HG02763 (cell line): ENCODE measurements around the gene CEND1.
A peak's percentile ranks its signal among the peaks of the same experiment; 100 is the strongest.

Experiments used
- ATAC-seq: cut with Tn5 transposase; IDR thresholded peaks from one replicate; pipeline ENCODE4 v1.9.1; 2021; ENCODE audit warnings: mild to moderate bottlenecking, moderate library complexity; ENCODE audit not compliant: unreplicated experiment

CEND1 gene

DNA sequence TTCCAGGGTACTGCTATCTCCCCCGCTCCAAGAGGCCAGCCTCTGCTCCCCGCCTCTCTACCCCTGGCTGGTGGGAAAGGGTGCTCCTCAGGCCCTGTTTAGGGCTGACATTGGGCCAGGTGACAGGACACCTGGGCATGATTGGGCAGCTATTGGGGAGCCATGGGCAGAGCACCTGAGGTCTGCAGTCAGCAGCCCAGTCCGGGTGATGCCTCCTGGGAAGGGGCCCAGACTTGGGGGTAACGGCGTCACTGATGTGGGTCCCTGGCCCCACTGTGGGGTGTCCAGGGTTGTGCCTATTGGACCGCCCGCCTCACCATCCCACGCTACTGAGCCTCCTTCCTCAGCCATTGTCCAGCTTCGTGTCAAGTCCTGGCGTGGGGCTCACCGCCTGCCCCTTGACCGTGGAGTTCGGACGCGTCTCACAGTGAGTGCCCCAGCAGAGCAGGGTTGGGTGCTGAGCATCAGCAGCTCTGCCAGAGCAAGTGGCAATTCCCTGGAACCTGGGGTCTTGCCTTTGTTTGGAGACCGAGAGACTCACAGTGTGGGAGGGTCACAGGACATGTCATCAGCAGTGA, 9.8 kb downstream of the CEND1 start:
- ATAC-seq: no peak

DNA sequence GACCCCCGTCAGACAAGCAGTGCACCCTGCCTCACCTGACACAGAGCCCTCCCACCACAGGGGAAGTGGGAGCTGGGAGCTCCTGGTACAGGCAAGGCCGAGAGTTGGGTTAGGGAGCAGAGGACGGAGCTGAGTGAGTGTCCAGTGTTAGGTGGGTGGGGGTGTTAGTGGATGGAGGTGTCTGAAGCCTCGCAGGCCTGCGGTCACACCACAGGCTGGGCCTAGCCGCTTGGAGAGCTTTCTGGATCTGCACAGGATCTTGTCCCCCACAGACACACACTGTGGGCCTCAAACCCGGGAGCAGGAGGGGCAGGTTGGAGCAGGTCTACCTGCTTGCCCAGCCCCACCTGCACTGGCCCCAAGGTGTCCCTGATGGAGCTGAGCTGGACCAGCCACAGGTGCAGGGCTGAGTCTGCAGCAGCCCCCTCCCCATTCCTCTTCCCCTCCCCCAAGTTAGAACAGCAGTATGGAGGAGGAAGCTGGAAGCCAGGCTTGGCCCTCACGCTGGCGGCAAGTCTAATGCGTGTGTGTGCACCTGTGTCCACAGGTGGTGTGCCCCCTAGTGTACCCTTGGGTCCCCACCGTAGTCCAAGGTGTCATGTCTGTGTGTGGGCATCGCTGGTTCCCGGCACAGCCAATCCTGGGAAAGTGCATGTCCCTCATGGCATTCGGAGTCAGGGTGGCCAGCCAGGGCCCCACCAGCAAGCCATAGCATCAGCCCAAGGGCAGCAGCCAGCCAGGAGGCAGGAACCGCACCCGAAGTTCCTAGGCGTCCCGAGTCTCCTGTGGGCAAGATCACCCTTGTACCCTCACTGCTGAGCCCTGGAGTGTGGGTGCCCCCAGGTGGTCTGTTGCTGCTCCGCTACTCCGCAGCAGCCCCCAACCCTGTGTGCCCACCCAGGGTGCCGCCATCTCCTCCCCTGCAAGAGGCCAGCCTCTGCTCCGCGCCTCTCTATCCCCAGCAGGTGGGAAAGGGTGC, 10.6 kb downstream of the CEND1 start:
- no peak for ATAC-seq

DNA sequence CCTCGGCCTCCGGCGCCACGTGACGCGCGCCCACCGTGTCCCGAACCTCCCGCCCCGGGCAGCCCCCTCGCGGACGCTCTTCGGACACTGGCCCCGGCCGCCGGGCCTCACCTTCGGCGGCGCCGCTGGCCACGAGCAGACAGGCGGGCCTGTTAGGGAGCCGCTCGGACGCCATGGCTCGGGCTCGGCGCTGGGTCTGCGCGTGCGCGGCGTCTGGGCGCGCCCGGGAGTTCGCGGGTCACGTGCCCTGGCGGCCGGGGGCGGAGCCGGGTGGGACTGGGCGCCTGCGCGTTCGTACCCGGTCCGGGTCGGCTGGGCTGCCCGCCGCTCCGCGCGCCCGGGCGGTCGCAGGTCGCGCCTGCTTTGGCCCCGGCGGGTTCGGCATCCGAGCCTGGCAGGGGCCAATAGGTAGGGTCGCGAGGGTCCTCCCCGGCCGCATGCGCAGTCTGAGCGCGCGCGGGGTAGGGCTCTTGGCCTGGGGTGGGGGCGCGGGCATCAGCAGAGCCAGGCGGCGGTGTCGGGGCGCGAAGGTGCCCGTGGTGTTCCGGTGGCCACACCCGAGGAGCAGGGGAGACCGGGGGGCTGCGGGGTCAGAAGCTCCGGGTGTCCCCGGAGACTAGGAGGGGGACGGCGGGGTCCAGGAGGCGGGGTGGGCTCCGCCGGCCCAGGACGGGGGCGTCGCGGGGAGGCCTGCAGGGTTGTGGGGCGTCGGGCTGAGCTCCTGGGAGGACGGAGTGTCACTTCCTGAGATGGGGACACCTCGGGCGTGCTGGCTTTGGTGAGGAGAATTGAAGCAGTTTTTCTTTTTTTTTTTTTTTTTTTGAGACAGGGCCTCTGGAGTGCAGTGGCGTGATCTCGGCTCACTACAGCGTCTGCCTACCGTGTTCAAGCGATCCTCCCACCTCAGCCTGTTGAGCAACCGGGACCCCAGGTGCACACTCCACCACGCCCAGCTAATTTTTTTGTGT, 12.3 kb downstream of the CEND1 start, which contains the start of gene GATD1:
Gene GATD1 (minus strand): TSS at position 200 of the 968 bp plus-strand sequence. CDS start 25 bp downstream, at position 175.
- ATAC-seq: peak; percentile 79

DNA sequence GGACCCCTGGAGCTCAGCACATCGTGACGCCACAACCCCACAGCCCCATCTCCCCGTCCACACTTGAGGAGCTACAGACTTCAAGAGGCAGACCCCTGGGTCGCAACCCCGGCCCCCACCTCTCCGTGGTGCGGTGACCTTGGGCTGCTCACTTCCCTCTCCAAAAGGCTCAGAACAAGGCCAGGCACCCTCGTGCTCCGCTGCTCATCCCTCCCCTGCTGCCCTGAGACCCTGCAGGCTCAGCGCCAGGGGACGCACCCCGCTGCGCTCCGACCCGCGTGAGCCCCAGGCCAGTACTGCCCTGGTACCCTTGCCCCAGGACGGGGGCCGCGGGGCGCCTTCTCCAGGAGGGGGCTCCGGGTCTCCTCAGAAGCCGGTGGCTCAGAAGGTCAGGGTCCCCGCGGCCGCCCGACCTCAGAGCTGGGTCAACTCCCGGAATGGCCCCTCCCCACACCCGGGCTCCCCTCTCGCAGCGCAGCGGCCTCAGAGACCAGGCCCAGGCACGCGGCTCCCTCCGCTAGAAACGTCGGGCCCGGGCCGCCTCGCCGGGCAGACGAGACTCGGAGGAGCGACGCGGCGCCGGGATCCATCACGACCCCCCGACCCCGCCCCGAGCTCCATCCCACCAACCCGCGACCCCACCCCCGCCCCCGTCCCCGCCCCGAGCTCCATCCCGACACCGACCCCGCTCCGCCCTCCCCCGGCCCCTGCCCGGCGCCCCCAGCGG, 13.2 kb downstream of the CEND1 start:
- ATAC-seq: peak; percentile 31

DNA sequence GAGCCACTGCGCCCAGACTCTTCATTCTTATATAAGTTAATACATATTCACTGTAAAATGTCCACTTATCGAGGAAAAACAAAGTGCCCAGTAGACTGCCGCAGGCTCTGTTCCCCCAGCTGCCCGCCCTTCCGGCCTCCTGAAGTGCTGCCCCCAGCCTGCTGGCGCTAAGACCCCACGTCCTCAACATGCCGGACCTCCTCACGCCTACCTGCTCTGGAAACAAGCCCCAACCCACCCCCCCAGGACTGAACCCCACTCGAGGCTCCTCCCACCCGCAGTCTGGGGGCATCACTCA, 13.7 kb downstream of the CEND1 start:
- ATAC-seq: no peak

DNA sequence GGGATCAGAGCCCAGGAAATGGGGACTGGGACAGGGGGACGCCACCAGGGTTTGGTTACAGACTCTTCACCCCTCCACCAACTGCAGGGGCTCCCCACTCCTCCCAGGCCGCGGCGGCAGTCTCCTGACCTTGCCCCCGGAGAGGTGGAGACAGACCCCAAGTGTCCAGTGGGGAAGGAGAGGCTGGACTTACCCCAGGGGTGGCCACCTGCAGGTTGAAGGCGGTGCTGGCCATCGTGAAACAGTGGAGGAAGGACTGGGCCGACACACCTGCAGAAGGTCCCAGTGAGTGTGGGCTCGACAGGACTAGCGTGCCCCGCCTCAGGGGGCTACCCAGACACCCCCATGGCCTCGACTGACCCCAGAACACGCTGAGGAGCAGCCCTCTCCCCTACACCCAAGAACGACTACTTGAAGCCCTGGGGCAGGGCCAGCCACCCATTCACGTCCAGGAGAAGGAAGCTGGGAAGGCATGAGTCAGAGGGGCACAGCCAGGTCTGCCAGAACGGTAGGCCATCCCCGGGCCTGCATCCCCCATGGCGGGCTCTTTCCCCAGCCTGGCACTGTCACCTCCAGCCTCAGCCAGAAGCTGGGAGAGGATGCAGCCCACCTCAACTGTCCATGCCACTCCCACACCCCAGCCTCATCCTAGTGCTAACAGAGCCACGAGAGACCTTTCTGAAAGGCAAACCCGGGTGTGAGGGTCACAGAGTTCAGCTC, 14.9 kb downstream of the CEND1 start:
- no peak for ATAC-seq

DNA sequence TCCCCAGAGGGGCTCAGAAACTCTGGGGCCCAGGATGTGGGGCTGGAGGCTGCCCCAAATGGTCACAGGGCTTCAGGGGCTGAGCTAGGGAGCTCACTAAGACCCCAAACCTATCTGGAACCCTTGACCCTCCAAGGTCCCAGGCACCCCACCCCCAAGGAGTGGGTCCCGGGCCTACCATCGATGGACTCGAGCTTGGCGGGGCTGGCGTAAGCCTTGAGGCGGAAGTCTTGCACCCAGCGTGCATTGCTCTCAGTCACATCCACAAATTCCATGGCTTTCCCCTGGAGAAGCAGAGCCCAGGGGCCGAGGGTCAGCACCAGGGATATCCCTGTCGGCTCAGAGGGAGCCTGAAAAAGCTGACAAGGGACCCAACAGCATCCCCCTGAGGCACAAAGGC, 16.1 kb downstream of the CEND1 start:
- no peak for ATAC-seq

DNA sequence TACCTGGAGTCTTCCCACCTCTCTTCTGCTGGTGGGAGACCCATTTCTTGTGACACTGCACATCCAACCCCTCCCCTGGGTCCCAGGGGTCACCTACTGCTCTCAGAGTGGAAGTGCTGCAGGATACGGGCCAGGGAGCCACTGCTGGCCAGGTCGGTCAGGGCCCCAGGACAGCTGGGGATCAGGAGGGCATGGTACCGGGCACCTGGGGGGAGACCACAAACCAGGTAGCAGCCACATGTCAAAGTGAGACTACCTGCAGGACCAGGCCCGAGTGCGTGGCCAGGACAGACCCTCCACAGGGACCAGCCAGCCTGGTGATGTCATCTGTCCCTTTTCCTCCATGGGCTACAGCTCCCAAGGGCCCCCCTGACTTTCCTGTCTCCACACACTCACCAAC, 16.5 kb downstream of the CEND1 start:
- ATAC-seq: no peak

DNA sequence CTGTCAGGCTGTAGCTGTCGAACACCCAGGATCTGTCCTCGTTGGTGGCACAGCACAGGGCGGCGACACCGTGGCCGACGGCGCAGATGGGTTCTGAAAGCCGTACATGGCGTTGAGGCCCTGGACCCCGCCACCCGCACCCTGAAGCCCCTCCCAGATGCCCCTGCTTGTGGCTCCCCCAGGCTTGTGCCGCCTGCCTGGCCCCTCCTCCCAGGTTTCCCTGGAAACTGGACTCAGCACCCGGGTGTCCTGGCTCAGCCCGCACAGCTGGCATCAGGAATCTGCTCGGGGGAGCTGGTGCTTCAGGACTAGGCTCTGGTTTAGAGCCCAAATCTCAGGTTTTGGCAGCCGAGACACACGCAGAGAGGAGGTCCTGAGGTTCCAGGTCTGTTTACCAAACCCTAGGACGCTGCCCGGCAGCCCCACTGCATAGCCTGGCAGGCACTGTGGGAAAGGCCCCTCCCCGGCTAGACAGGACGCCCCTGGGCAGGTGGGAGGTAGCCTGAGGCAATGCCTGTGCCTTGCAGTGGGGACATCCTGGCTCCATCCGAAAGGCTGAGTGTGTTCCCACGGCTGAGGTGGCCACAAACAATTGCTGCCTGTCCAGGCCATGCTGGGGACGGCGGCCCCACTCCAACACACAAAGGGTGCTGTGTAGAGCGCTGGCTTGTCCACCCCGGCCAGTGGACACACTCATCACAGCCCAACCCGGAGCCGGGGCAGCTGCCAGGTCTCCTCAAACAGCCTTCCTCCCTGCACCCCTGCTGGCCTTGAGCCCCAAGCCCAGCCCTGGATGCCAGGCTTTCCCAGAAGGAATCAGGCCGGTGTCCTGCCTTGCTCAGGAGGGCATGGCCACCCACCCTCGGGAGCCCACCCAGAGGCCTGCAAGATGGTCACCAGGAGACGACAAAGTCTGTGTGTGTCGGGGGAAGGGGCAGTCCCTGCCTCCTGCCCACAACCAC, 17.2 kb downstream of the CEND1 start:
- ATAC-seq: no peak

DNA sequence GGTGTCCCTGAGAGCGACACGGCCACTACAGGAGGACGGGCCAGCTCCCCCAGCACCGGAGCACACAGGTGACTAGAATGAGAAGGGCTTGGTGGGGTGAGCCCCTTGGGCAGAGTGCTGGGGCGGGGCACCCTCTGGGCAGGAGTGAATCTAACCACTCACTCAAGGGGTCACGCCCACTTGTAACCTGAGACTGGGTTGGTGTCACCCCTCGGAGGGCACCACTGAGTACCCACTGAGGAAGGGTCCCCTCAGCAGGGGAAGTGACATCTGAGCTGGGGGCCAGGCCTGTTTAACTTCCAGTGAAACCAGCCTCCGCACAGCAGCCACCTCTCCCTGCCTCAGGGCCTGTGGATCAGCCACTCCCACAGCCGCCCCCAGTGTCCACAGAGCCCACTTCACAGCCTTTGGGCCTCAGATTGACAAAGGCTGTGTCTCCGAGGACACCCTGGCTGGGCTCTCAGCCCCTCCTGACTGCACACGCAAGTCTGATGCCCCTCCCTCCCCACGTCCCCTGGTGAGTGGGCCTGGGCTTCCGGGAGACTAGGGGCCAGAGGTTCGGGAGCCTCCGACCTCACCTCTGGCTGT, 18.2 kb downstream of the CEND1 start:
- ATAC-seq: no peak

DNA sequence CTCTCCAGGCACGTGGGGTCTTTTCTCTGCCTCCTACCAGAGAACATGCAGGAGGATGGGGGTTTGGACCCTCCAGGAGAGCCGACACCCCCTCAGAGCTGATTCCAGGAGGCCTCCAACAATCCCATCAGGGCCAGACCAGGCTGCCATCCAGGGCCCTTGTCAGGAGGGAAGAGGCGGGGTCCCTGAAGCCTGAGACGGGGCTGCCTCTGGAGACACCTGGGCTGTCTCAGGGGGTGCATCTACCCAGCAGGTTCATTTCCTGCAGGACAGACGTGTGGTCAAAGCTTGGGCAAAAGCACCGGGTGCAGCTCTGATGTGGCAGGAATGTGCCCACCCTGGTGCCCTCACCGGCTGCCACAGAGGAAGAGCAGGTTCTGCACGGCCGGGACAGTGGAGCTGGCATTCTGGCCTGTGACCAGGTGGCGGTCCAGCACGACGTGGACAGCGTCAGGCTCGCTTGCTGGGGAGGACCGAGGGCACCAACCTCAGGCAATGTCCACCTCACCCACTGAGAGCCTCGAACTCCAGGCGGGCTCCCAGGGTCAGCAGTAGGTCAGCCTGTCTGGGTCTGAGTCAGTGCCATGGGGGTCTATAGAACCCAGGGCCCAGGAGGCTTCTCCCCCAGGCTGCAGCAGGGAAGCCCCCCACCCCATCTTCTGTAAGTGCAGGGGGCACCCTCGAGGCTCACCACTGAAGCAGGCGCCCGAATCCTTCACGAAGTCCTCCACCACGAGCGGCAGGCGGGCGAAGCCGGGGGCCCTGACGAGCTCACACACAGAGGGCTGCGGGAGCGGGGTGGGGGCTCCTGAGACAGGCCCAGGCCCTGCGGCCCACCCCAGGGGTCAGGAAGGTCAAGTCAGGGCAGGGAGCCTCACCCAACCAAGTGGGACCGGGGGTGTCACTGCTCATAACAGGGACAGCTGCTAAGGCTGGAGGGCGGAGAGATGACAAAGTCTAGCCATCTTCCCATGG, 19.0 kb downstream of the CEND1 start:
- ATAC-seq: no peak

DNA sequence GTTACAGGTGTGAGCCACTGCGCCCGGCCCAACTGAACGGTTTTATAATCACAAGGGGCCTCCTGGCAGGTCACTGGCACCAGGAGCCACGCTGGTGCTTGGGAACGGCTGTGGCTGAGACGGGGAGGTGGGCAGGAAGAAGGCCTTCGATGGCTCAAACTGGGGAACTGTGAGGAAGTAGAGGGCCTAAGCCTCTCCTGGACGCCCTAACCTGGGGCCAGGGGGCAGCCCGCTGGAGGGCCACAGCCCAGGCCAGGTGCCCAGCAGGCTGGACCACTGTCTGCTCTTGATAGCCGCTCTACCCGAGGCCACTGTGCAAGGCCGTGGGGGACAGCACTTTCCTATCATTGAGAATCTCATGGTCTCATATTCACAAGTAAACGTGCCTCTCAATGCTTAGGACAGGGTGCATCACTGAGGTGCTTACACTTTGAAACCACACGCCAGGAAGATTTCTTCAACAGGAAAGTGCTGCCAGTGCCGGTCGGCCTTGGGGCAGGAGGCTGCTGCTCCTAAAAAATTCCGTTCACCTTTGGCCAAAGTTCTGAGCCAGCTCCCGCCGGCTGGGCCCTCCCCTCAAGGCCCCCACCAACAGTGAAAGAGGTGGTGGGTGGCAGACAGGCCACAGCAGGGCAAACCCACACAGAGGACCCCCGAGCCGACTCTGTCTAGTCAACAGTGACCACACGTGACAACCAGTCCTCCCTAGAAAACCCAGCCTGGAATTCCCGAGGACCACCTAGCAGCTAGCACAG, 19.8 kb downstream of the CEND1 start:
- ATAC-seq: no peak

DNA sequence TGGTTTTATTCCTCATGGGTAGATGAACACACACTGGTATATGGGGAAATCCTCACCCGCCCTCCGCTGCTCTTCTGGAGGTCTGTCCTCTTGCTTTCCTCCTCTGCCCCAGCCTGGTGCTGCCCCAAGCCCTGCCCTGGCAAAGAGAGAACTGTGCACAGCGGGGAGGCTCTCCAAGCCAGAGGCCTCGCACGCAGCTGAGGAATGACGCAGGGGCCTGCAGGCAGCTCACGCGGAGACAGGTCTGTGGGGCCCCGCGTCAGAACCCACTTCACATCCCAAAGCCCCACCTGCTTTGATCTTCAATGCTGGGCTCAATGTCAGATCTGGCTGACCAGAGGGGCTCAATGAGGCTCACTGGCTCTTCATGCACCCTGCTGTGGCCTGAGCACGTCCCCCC, 22.7 kb downstream of the CEND1 start:
- ATAC-seq: no peak

DNA sequence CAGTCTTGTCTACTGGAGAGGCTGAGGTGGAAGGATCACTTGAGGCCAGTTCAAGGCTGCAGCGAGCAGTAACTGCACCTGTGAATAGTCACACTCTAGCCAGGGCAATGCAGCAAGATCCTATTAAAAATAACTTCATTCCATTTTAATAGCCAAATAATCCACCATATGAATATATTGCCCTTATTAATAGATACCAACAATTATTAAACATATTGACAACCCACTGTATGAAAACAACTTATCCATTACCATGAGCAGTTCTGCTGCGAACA, 23.0 kb downstream of the CEND1 start:
- no peak for ATAC-seq

DNA sequence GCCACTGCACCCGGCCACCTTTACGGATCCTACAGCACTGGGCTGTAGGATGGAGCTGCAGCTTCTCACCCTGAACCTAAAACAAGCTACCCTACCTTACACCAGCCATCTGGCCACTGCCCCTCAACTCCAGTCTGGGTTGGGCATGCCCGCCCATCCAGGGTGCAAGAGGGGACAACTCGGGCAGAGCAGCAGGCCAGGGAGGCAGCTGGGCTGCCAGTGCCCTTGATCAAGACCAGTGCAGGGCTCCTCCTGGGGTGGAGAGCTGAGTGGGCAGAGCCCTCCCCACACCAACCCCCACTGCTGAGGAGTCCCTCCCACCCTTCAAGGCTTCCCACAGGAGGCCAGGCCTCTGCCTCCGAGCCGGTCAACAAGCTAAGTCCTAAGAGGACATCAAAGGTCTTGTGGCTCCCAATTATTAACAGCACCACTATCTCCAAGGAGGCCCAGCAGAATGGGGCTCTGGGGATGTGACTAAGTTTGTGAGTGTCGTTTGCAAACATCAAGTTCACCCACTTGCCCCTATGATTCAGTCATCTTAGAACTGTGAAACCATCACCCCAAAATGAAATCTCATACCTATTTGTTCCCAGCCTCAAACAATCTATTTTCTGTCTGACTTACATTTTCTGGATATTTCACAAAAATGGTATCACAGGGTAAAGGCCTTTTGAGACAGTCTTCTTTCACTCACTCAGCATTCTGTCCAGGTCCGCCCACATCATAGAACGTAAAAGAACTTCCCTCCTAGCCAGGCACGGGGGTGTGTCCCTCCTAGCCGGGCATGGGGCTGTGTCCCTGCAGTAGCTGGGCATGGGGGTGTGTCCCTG, 23.6 kb downstream of the CEND1 start:
- ATAC-seq: no peak

DNA sequence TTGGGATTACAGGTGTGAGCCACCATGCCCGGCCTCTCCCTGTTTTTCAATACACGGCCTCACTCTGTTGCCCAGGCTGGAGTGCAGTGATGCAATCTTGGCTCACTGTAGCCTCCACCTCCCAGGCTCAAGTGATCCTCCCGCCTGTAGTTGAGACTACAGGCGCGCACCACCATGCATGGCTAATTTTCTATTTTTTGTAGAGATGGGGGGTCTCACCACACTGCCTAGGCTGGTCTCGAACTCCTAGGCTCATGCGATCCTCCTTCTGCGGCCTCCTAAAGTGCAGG, 24.1 kb downstream of the CEND1 start:
- no peak for ATAC-seq
